PC-3 (cell line): ENCODE measurements around the gene TRMT112. TPM values are rescaled to one million over a fixed set of nuclear protein-coding genes. Genes with fewer than 3 reads are reported as not detected.

Source experiments
- ATAC-seq: fragments of 200-7000 bp; cut with Tn5 transposase; 2 replicates; pipeline ENCODE4 v1.9.1; 2020; ENCODE audit warnings: mild to moderate bottlenecking, moderate library complexity
- BruUV-seq: library from RNA; stranded (reverse); fragments of 400-500 nt; replicated peaks from 2 replicates; lab custom pipeline; 2021; lab: Mats Ljungman, UMichigan
- CTCF ChIA-PET: fragments of 300-600 bp; sonication (Branson Sonifier 250); formaldehyde crosslinking; loops from one replicate; lab custom pipeline; 2022; ENCODE audit warnings: antibody characterized with exemption; lab: Charles Lee
- POLR2A ChIA-PET: fragments of 300-600 bp; sonication (Branson Sonifier 250); formaldehyde crosslinking; loops from one replicate; lab custom pipeline; 2022; ENCODE audit warnings: antibody characterized with exemption; ENCODE audit not compliant: unreplicated experiment; lab: Charles Lee
- DNase-seq: peaks from one replicate; pipeline ENCODE4 v3.0.0-alpha.2; 2015
- H2AFZ ChIP-seq: fragments of 300-600 bp; sonication (generic); 2 replicates; pipeline ENCODE4 v1.6.0; 2016; ENCODE audit warnings: antibody characterized with exemption, low read length
- H3F3A ChIP-seq: fragments of 300-600 bp; sonication (generic); one replicate; pipeline ENCODE4 v1.6.0; 2017; ENCODE audit warnings: antibody characterized with exemption, low read length, control low read depth, mild to moderate bottlenecking; ENCODE audit not compliant: unreplicated experiment
- H3K27ac ChIP-seq: fragments of 300-600 bp; sonication (generic); 2 replicates; pipeline ENCODE4 v1.5.1; 2016; ENCODE audit warnings: mild to moderate bottlenecking, low read length
- H3K27me3 ChIP-seq: fragments of 300-600 bp; sonication (generic); 2 replicates; pipeline ENCODE4 v1.6.1; 2016; ENCODE audit warnings: low read length, mixed read lengths
- H3K36me3 ChIP-seq: fragments of 300-600 bp; sonication (generic); 2 replicates; pipeline ENCODE4 v1.6.1; 2016; ENCODE audit warnings: low read depth, mixed run types, low read length, mixed read lengths
- H3K4me1 ChIP-seq: fragments of 300-600 bp; sonication (generic); 2 replicates; pipeline ENCODE4 v1.5.1; 2016; ENCODE audit warnings: low read length; ENCODE audit not compliant: insufficient read depth
- H3K4me2 ChIP-seq: fragments of 300-600 bp; sonication (generic); 2 replicates; pipeline ENCODE4 v1.6.0; 2016; ENCODE audit warnings: low read length
- H3K4me3 ChIP-seq: fragments of 300-600 bp; sonication (generic); 2 replicates; pipeline ENCODE4 v1.5.1; 2016; ENCODE audit warnings: mild to moderate bottlenecking, low read length, mixed read lengths
- H3K79me2 ChIP-seq: fragments of 300-600 bp; sonication (generic); 2 replicates; pipeline ENCODE4 v1.6.1; 2017; ENCODE audit warnings: low read length, mixed read lengths
- H3K9ac ChIP-seq: fragments of 300-600 bp; sonication (generic); 2 replicates; pipeline ENCODE4 v1.6.0; 2016; ENCODE audit warnings: mild to moderate bottlenecking, low read length
- H3K9me2 ChIP-seq: fragments of 300-600 bp; sonication (generic); replicated peaks from 2 replicates; pipeline ENCODE4 v1.6.1; 2016; ENCODE audit warnings: mixed run types, low read length, mixed read lengths
- H3K9me3 ChIP-seq: fragments of 300-600 bp; sonication (generic); 2 replicates; pipeline ENCODE4 v1.6.1; 2016; ENCODE audit warnings: low read length, mixed read lengths
- H4K20me1 ChIP-seq: fragments of 300-600 bp; sonication (generic); 2 replicates; pipeline ENCODE4 v1.6.1; 2016; ENCODE audit warnings: low read length, mixed read lengths
- EZH2 ChIP-seq: fragments of 300-600 bp; sonication (generic); IDR thresholded peaks from one replicate; pipeline ENCODE4 v1.6.1; 2017; ENCODE audit warnings: antibody characterized with exemption, mild to moderate bottlenecking, low read length; ENCODE audit not compliant: unreplicated experiment
- EZH2phosphoT487 ChIP-seq: fragments of 300-600 bp; sonication (generic); IDR thresholded peaks from 2 replicates; pipeline ENCODE4 v1.6.1; 2018; ENCODE audit warnings: mild to moderate bottlenecking, antibody characterized with exemption, low read length, borderline replicate concordance
- intact Hi-C: fragments of 100-400 bp; cut with micrococcal nuclease; formaldehyde crosslinking; loops from 2 replicates; pipeline ENCODE4 v1.9.0; 2023
- total RNA-seq: library from RNA; depleted of rRNA; stranded (reverse); fragments of >200 nt; gene quantifications from 2 replicates; pipeline ENCODE4 v1.2.3, GENCODE V29; 2014
- TF ChIP-seq, protein P1 (sequence below): fragments of 300-600 bp; sonication (generic); conservative IDR thresholded peaks from 2 replicates; pipeline ENCODE4 v1.5.1; 2017; ENCODE audit warnings: antibody characterized with exemption, low read depth, mild to moderate bottlenecking, low read length

The TRMT112 gene
- total RNA-seq, 1 experiment from 2014 or later, result 812 TPM

DNA sequence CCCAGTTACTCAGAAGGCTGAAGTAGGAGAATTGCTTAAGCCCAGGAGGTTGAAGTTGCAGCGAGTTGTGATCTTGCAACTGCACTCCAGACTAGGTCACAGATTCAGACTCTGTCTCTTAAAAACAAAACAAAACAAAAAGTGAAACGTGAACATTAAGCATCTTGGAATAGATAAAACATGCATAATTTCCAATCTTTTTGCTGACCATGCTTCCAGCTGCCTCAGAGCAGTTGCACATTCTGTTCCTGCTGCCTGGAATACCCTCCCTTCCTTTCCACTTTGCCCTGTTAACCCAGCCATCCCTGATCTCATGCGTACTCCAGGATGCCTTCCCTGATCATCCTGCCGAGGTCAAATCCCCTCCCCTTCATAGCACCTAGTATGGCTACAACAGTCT is 21.9 kb upstream of the TRMT112 start:
- no peak overlapping the region for H3K4me2 ChIP-seq
- no peaks in the 10 kb centered on the region for H3K9me2 ChIP-seq
- H3K27ac ChIP-seq, result no peak overlapping the region
- no TSS peak for BruUV-seq
- no peak overlapping the region for H3K9ac ChIP-seq
- TF ChIP-seq EZH2phosphoT487, result no peak
- TF ChIP-seq EZH2, result no peak
- TF ChIP-seq, protein P1, sequence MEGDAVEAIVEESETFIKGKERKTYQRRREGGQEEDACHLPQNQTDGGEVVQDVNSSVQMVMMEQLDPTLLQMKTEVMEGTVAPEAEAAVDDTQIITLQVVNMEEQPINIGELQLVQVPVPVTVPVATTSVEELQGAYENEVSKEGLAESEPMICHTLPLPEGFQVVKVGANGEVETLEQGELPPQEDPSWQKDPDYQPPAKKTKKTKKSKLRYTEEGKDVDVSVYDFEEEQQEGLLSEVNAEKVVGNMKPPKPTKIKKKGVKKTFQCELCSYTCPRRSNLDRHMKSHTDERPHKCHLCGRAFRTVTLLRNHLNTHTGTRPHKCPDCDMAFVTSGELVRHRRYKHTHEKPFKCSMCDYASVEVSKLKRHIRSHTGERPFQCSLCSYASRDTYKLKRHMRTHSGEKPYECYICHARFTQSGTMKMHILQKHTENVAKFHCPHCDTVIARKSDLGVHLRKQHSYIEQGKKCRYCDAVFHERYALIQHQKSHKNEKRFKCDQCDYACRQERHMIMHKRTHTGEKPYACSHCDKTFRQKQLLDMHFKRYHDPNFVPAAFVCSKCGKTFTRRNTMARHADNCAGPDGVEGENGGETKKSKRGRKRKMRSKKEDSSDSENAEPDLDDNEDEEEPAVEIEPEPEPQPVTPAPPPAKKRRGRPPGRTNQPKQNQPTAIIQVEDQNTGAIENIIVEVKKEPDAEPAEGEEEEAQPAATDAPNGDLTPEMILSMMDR, result no peak
- H3K4me1 ChIP-seq, result peaks cover 15% of the 10 kb centered on the region
- ChIA-PET POLR2A (no interaction called here), CTCF (interaction anchor here (0.7 kb wide), 1 partner anchor 16 kb away, joined by 19 read pairs; no protein-coding TSS in a partner anchor)
- H3K36me3 ChIP-seq, result no peaks in the 10 kb centered on the region
- H3K4me3 ChIP-seq, result no peak overlapping the region
- H3K79me2 ChIP-seq, result no peaks in the 10 kb centered on the region
- no peak for DNase-seq
- no peaks in the 10 kb centered on the region for H3K9me3 ChIP-seq
- no peak for ATAC-seq
- H4K20me1 ChIP-seq, result no peaks in the 10 kb centered on the region
- H2AFZ ChIP-seq, result no peak overlapping the region
- intact Hi-C loops, result no loop called here
- H3K27me3 ChIP-seq, result no peaks in the 10 kb centered on the region
- H3F3A ChIP-seq, result no peaks in the 10 kb centered on the region

GRCh38 chr11:64338716-64339115 is 21.4 kb upstream of the TRMT112 start:
- Histone ChIP-seq H3F3A (no peaks in the 10 kb centered on the region), H3K27ac (no peak overlapping the region), H4K20me1 (no peaks in the 10 kb centered on the region), H3K4me3 (no peak overlapping the region), H3K36me3 (no peaks in the 10 kb centered on the region), H3K9ac (no peak overlapping the region), H3K79me2 (no peaks in the 10 kb centered on the region), H3K9me2 (no peaks in the 10 kb centered on the region), H3K4me1 (peaks cover 15% of the 10 kb centered on the region), H3K4me2 (no peak overlapping the region), H3K9me3 (no peaks in the 10 kb centered on the region), H2AFZ (no peak overlapping the region), H3K27me3 (no peaks in the 10 kb centered on the region)
- TF ChIP-seq EZH2phosphoT487 (no peak), EZH2 (no peak)
- TF ChIP-seq, protein P1, result no peak
- ATAC-seq, result no peak
- CTCF ChIA-PET, result interaction anchor here (0.7 kb wide), 1 partner anchor 17 kb away, joined by 19 read pairs; no protein-coding TSS in a partner anchor
- intact Hi-C loops, result no loop called here
- DNase-seq, result no peak
- POLR2A ChIA-PET, result no interaction called here
- BruUV-seq, result no TSS peak

DNA sequence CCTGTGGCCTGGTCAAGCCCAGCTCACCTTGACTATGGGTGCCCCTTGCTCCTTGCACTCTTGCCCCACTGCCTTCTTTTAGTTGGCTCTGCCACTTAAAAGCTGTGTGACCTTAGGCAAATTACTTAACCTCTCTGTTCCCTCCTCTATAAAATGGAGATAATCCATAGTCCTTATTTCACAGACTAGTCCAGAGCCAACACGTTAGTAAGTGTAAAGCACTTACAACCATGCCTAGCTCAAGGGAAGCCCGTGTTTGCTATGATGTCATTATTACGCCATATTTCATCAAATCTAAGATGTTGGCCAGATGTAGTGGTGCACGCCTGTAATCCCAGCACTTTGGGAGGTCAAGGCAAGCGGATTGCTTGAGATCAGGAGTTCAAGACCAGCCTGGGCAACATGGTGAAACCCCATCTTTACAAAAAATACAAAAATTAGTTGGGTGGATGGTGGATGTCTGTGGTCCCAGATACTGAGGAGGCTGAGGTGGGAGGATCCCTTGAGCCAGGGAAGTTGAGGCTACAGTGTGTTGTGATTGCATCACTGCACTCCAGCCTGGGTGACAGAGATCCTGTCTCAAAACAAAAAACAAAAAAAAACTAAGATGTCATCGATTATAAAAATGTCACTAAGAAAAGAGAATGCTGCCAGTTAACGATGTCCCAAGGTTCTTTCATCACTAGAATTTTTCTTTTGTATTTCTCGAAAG is 20.3 kb upstream of the TRMT112 start:
- CTCF ChIA-PET, result no interaction called here

More for the DNA sequence above, 20.3 kb upstream of the TRMT112 start:
- peaks cover under 1% of the 10 kb centered on the region for H3F3A ChIP-seq
- no peak overlapping the region for H3K4me3 ChIP-seq
- no peaks in the 10 kb centered on the region for H3K9me2 ChIP-seq
- no peak overlapping the region for H3K4me2 ChIP-seq
- no peak overlapping the region for H3K27ac ChIP-seq
- intact Hi-C loops, result no loop called here
- H3K4me1 ChIP-seq, result peaks cover 16% of the 10 kb centered on the region
- no peak overlapping the region for H3K9ac ChIP-seq
- no peak overlapping the region for H2AFZ ChIP-seq
- DNase-seq (no peak), ATAC-seq (no peak)
- BruUV-seq, result no TSS peak
- H4K20me1 ChIP-seq, result no peaks in the 10 kb centered on the region
- H3K36me3 ChIP-seq, result no peaks in the 10 kb centered on the region
- no peaks in the 10 kb centered on the region for H3K9me3 ChIP-seq
- TF ChIP-seq EZH2phosphoT487 (no peak), EZH2 (no peak)
- TF ChIP-seq, protein P1, result no peak
- no peaks in the 10 kb centered on the region for H3K79me2 ChIP-seq
- H3K27me3 ChIP-seq, result no peaks in the 10 kb centered on the region
- POLR2A ChIA-PET, result interaction anchor here (0.7 kb wide), 1 partner anchor 98 kb away, joined by 5 read pairs; no protein-coding TSS in a partner anchor
